ENCODE data around the gene PSMD11.

DNA sequence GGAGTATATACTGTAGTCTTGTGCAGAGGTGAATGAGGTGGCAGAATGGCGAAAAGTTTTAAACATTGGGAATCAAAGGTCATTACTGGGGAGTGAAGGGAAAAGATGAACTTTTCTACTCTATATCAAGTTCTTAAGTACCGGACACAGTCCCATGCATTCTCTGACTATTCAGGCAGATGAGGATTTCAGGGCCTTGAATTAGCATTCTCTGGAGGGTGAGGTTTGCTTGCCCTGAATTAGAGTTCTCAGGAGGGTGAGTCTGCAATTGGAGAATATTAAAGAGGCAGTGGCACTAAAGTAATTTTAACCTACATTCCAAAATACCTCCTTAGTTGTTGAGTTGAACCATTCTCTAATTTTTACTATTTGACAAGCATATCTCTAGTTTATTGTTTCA, 9.1 kb downstream of the PSMD11 start:
- TF ChIP-seq, protein P1, sequence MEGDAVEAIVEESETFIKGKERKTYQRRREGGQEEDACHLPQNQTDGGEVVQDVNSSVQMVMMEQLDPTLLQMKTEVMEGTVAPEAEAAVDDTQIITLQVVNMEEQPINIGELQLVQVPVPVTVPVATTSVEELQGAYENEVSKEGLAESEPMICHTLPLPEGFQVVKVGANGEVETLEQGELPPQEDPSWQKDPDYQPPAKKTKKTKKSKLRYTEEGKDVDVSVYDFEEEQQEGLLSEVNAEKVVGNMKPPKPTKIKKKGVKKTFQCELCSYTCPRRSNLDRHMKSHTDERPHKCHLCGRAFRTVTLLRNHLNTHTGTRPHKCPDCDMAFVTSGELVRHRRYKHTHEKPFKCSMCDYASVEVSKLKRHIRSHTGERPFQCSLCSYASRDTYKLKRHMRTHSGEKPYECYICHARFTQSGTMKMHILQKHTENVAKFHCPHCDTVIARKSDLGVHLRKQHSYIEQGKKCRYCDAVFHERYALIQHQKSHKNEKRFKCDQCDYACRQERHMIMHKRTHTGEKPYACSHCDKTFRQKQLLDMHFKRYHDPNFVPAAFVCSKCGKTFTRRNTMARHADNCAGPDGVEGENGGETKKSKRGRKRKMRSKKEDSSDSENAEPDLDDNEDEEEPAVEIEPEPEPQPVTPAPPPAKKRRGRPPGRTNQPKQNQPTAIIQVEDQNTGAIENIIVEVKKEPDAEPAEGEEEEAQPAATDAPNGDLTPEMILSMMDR (conservative IDR thresholded peaks at IDR 0.05; ENCODE audit: low read length) = no peak
- TF ChIP-seq EZH2phosphoT487 (IDR thresholded peaks at IDR 0.05; ENCODE audit: borderline replicate concordance, low read depth, low read length) = no peak

All from OCI-LY7 (cell line).